ENCODE measurements around the gene COL6A3.

DNA sequence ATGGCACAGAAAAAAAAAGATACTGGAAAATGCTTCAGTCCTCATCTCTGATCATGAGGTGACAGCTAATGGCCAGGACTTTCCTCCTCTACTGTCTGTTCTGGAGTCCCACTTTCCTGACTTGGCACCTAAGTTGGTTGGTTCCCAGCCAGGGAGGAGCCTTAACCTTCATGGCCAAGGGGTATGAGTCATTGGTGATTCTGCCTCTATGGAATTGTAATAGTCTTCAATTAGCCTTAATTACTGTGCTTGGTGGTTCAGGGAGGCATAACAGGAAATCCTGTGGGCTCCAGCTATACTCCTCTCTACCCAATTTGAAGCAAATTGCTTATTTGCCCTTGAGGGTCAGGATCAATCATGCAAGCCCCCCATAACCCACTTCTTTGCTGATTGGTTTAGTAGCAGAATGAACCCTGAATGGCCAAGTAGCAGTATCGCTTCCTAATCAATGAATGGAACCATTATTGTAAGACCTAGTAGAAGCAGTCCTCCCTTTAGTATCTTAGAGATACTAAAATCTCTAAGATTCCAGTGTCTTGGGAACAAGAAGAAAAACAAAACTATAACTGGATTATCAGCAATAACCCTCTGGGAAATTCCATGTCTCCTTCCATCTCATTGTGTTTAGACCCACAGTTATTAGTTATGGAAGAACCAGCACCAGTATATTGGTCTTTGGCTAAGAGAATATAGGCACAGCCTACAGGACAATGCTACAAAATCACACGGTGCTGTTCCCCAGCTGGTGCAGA, 109.0 kb downstream of the COL6A3 start:
- TF ChIP-seq POLR2A (IDR thresholded peaks at IDR 0.05) (no peak), POLR2AphosphoS5 (IDR thresholded peaks at IDR 0.05) (no peak)
- TF ChIP-seq, protein P1, sequence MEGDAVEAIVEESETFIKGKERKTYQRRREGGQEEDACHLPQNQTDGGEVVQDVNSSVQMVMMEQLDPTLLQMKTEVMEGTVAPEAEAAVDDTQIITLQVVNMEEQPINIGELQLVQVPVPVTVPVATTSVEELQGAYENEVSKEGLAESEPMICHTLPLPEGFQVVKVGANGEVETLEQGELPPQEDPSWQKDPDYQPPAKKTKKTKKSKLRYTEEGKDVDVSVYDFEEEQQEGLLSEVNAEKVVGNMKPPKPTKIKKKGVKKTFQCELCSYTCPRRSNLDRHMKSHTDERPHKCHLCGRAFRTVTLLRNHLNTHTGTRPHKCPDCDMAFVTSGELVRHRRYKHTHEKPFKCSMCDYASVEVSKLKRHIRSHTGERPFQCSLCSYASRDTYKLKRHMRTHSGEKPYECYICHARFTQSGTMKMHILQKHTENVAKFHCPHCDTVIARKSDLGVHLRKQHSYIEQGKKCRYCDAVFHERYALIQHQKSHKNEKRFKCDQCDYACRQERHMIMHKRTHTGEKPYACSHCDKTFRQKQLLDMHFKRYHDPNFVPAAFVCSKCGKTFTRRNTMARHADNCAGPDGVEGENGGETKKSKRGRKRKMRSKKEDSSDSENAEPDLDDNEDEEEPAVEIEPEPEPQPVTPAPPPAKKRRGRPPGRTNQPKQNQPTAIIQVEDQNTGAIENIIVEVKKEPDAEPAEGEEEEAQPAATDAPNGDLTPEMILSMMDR (IDR thresholded peaks at IDR 0.05), result no peak

Data from prostate gland (tissue), 2 donors.